ENCODE measurements around the gene PUS1.

The PUS1 gene

GRCh38 chr12:131917139-131917710 lies 11.9 kb upstream of the PUS1 start:
- no peak for DNase-seq

DNA sequence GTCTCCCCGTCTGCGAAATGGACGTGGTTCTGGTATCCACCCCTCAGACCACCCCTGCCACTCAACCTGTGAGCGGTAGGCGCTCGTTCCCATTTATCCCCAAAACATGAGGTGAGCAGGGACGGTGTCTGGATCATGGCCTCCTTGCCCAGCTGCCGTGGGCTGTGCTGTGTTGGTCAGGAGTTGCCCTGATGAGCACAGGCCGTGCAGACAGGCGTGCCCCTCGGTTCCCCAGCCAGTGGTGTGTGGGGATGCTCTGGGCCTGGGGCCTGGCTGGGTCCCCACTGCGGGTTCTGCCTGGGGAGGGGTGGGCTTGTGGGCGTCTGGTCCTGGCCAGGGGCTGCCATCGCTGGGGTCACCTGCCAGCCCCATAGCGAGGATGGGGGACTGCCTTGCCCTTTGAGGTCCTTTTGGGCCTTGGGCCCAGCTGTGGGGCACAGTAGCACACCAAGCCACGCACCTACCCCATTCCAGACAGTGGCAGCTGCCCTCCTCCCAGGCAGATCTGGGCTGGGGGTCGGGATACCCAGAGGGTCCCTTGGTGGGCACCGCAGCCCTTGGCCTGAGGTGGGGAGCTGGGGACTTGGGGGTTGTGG lies 11.3 kb upstream of the PUS1 start:
- no peak for DNase-seq

DNA sequence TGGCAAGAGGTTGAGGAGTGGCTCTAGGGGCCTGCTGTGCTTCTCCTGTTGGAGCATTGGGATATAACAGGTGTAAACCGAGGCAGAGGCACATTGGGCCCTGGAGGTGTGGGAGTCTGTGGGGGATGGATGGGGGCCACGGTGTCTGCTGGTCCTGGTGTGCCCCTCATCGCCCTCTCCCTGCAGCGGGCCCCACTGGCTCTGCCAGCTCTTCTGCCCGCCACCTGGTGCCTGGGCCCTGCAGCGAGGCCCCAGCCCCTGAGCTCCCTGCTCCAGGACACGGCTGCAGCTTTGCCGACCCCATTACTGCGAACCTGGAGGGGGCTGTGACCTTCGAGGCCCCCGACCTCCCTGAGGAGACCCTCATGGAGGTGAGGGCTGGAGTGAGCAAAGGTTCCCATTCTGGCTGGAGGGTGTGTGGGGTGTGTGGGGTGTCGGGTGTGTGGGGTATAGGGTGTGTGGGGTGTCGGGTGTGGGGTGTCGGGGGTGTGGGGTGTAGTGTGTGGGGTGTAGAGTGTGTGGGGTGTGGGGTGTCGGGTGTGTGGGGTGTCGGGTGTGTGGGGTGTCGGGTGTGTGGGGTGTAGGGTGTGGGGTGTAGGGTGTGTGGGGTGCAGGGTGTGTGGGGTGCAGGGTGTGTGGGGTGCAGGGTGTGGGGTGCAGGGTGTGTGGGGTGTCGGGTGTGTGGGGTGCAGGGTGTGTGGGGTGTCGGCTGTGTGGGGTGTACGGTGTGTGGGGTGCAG lies 10.6 kb upstream of the PUS1 start:
- DNase-seq: no peak

GRCh38 chr12:131919051-131919347 lies 10.1 kb upstream of the PUS1 start:
- DNase-seq: no peak

DNA sequence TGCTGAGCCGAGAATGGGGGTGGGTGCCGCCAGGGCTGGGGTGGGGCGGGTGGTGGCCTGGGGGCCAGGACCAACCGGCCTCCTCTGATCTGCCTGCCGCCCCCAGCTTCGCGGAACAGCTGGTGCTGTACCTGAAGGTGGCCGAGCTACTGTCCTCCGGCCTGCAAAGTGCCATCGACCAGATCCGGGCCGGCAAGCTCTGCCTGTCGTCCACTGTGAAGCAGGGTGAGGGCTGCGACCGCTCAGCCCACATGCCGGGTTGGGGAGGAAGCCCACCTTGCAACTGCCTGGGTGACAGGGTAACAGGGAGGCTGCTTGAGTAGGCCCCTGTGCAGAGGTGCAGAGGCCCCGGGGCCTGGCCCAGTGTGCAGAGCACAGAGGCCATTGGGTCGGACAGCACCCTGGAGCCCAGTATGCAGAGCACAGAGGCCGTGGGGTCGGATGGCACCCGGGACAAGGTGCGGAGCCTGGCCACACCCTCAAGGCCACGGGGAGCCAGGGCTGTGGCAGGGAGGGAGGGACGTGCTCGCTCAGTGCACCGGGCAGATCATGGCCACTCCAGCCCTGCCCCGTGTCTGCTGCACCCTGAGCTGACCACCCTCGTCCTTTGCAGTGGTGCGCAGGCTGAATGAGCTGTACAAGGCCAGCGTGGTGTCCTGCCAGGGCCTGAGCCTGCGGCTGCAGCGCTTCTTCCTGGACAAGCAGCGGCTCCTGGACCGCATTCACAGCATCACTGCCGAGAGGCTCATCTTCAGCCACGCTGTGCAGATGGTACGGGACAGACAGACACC lies 9.5 kb upstream of the PUS1 start:
- no peak for DNase-seq

GRCh38 chr12:131920157-131920508 lies 8.9 kb upstream of the PUS1 start:
- no peak for DNase-seq

GRCh38 chr12:131920902-131921840 lies 7.9 kb upstream of the PUS1 start:
- DNase-seq: no peak

DNA sequence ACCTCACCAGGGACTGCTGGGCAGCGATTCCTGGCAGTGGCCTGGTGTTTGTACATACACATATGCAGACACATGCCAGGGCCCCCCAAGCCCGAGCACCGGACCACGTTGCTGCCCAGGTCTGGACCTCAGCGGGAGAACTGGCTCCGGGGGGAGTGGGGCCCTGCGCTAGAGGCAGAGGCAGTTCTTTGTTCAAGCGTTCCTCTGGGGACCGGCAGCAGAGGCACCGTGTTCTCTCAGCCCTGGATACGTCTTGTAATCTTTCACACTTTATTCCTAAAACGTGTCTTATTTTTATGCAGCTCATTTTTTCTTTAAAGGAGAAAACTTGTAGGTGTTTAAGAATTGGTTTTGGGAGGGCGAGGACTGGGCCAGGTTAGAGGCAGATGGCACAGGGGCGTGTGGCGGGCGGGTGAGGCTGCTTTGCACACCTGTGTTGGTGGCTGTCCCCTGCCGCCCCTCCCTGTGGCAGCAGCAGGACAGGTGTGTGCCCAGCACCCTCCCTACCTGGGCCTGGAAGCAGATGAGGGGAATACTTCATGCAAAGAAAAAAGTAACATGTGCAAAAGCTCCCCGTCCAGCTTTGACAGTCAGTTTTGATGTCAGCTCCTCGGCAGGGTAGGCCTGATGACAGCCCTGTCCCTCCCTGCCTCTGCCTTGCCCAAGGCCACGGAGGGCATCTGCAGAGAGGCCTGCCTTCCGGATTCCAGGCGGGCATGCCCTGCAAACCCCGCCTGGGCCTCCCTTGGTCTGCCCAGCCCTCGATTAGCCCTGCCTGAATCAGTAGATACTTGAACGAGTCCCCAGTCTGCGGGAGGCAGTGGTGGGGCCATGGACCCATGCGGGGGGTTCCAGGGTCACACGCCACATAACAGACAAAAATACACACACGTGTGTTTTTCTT lies 7.0 kb upstream of the PUS1 start:
- DNase-seq: no peak

GRCh38 chr12:131922772-131923171 lies 6.3 kb upstream of the PUS1 start:
- DNase-seq: no peak

GRCh38 chr12:131923260-131923659 lies 5.8 kb upstream of the PUS1 start:
- DNase-seq: no peak

GRCh38 chr12:131927110-131928079 lies 1.7 kb upstream of the PUS1 start:
- no peak for DNase-seq

- no peak for DNase-seq
These were observed 881 bp upstream of the PUS1 start for GRCh38 chr12:131928080-131928710.

GRCh38 chr12:131929581-131930456 lies 743 bp downstream of the PUS1 start:
- DNase-seq: peak; percentile 41

- DNase-seq: no peak
These were observed 1.4 kb downstream of the PUS1 start for GRCh38 chr12:131930510-131930909.

GRCh38 chr12:131933387-131933786 lies 4.3 kb downstream of the PUS1 start:
- no peak for DNase-seq

- no peak for DNase-seq
These were observed 5.5 kb downstream of the PUS1 start for GRCh38 chr12:131934535-131934934.

GRCh38 chr12:131938082-131938481 lies 9.0 kb downstream of the PUS1 start:
- no peak for DNase-seq

DNA sequence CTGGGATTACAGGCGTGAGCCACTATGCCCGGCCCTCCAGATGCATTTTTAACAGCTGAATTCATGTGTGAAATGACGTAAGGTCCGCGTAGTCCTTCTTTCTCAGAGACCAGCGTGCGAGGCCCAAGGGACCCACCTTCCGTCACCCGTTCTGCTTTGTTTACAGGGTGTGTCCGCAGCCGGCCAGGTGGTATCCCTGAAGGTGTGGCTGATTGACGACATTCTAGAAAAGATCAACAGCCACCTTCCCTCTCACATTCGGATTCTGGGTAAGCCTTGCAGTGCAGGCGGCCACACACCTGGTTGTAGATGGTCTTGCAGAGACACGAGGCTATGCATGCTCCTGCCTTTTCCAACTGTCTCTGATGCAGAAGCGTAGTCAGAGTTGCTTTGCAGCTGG lies 9.9 kb downstream of the PUS1 start:
- no peak for DNase-seq

DNA sequence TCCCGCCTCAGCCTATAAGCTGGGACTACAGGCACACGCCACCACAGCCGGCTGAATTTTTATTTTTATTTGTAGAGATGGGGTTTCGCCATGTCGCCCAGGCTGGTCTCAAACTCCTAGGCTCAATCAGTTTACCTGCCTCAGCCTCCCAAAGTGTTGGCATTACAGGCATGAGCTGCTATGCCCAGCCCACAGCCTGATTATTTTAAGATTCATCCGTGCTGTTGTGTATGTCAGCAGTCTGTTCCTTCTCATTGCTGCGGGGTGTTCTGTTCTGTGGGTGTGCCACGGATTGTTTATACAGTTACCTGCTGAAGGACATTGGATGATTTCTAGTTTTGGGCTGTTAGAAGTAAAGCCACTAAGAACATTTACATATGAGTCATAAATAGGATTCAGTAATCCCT lies 11.1 kb downstream of the PUS1 start:
- no peak for DNase-seq
